Progenitor cell of endocrine pancreas (in vitro differentiated cells): ENCODE data around the gene PRUNE2. TPM values are rescaled to one million over a fixed set of nuclear protein-coding genes. Genes with fewer than 3 reads are reported as not detected.
A peak's percentile ranks its signal among the peaks of the same experiment; 100 is the strongest.

Experiments
- DNase-seq: peaks from one replicate; pipeline ENCODE4 v3.0.0; 2021; ENCODE audit warnings: low spot score; ENCODE audit not compliant: unreplicated experiment
- H3K27ac Mint-ChIP-seq: 2 replicates; pipeline ENCODE4 v1.8.0; 2021; ENCODE audit warnings: mild to moderate bottlenecking, moderate library complexity, mixed read lengths
- H3K27me3 Mint-ChIP-seq: 2 replicates; pipeline ENCODE4 v1.8.0; 2021; ENCODE audit warnings: mixed read lengths
- H3K36me3 Mint-ChIP-seq: 2 replicates; pipeline ENCODE4 v1.8.0; 2022; ENCODE audit warnings: mixed read lengths; ENCODE audit not compliant: insufficient read depth
- H3K4me1 Mint-ChIP-seq: 2 replicates; pipeline ENCODE4 v1.8.0; 2021; ENCODE audit warnings: low read depth, mixed read lengths
- H3K4me3 Mint-ChIP-seq: 2 replicates; pipeline ENCODE4 v1.8.0; 2021; ENCODE audit warnings: low read depth, mild to moderate bottlenecking, moderate library complexity, mixed read lengths
- H3K9me3 Mint-ChIP-seq: 2 replicates; pipeline ENCODE4 v1.8.0; 2021; ENCODE audit warnings: low read depth, mixed read lengths
- total RNA-seq: library from RNA; stranded (reverse); gene quantifications from 2 replicates; pipeline ENCODE4 v1.2.1, GENCODE V29; 2021
- TF ChIP-seq, protein P1 (sequence below): fragments of 200-600 bp; sonication (generic); IDR thresholded peaks from one replicate; pipeline ENCODE4 v1.5.0; 2021; ENCODE audit warnings: antibody characterized with exemption, mild to moderate bottlenecking; ENCODE audit not compliant: unreplicated experiment

The PRUNE2 gene
- total RNA-seq, 1 donor from 2014 or later = 5.6 TPM

DNA sequence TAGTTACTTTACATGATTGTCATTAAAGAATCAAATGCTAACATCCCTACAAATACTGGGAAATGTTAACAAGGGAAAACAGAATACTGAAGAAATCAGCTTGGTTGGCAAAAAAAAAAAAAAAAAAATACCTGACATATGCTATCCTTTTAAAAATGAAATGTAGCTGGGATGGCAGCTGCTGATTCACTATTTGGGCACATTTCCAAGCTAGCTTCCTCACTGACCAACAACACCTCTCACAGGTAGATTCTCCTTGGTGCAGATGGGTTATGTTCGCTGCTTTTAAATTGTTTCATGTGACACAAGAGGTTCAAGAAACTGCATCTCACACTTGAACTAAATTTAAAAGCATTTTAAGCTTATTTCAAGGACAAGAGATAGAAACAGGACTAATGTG, 6.1 kb upstream of the PRUNE2 start:
- Mint-ChIP-seq H3K4me1 (peaks cover 10% of the 10 kb centered on the region), H3K4me3 (no peak overlapping the region), H3K9me3 (no peaks in the 10 kb centered on the region), H3K27ac (no peak overlapping the region), H3K36me3 (no peaks in the 10 kb centered on the region), H3K27me3 (peaks cover 97% of the 10 kb centered on the region)
- TF ChIP-seq, protein P1, sequence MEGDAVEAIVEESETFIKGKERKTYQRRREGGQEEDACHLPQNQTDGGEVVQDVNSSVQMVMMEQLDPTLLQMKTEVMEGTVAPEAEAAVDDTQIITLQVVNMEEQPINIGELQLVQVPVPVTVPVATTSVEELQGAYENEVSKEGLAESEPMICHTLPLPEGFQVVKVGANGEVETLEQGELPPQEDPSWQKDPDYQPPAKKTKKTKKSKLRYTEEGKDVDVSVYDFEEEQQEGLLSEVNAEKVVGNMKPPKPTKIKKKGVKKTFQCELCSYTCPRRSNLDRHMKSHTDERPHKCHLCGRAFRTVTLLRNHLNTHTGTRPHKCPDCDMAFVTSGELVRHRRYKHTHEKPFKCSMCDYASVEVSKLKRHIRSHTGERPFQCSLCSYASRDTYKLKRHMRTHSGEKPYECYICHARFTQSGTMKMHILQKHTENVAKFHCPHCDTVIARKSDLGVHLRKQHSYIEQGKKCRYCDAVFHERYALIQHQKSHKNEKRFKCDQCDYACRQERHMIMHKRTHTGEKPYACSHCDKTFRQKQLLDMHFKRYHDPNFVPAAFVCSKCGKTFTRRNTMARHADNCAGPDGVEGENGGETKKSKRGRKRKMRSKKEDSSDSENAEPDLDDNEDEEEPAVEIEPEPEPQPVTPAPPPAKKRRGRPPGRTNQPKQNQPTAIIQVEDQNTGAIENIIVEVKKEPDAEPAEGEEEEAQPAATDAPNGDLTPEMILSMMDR = no peak
- no peak for DNase-seq

DNA sequence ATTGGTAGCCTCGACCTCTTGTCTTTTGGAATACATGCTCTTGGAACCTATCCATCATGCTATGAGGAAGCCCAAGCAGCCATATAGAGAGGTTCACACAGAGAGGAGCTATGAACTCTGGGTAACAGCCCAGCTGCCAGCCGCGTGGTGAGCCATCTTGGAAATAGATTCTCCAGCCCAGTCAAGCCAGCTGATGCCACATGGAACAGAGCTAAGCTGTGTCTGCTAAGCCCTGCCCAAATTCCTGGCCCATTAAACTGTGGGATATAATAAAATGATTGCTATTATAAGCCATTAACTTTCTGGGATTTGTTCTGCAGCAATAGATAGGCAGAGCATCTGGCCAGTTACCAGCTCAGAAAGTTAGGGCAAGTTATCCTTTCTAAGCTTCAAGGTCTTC, 4.9 kb upstream of the PRUNE2 start:
- no peaks in the 10 kb centered on the region for H3K9me3 Mint-ChIP-seq
- H3K4me1 Mint-ChIP-seq = peaks cover 4% of the 10 kb centered on the region
- no peak overlapping the region for H3K27ac Mint-ChIP-seq
- TF ChIP-seq, protein P1 = no peak
- no peaks in the 10 kb centered on the region for H3K36me3 Mint-ChIP-seq
- no peak for DNase-seq
- H3K4me3 Mint-ChIP-seq = no peak overlapping the region
- peaks cover 95% of the 10 kb centered on the region for H3K27me3 Mint-ChIP-seq

DNA sequence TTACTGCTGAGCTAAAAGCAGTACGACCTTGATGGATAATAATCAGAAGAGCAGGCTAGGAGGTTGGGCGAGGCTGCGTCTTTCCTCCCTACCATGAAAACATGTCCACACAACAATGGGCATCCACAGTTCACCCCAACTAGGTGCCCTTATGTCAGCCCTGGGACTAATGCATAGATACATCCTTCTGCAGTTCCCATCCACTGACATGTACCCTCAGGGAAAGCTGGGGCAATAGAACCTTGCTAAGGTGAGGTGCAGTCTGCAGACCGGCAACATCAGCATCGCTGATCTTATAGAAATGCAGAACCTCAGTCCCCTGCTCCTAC, 697 bp upstream of the PRUNE2 start:
- TF ChIP-seq, protein P1 = no peak
- peak overlapping the region; percentile 40 for H3K4me3 Mint-ChIP-seq
- H3K9me3 Mint-ChIP-seq = no peaks in the 10 kb centered on the region
- H3K27me3 Mint-ChIP-seq = peaks cover 95% of the 10 kb centered on the region
- no peak overlapping the region for H3K27ac Mint-ChIP-seq
- no peak for DNase-seq
- peaks cover 11% of the 10 kb centered on the region for H3K4me1 Mint-ChIP-seq
- no peaks in the 10 kb centered on the region for H3K36me3 Mint-ChIP-seq

DNA sequence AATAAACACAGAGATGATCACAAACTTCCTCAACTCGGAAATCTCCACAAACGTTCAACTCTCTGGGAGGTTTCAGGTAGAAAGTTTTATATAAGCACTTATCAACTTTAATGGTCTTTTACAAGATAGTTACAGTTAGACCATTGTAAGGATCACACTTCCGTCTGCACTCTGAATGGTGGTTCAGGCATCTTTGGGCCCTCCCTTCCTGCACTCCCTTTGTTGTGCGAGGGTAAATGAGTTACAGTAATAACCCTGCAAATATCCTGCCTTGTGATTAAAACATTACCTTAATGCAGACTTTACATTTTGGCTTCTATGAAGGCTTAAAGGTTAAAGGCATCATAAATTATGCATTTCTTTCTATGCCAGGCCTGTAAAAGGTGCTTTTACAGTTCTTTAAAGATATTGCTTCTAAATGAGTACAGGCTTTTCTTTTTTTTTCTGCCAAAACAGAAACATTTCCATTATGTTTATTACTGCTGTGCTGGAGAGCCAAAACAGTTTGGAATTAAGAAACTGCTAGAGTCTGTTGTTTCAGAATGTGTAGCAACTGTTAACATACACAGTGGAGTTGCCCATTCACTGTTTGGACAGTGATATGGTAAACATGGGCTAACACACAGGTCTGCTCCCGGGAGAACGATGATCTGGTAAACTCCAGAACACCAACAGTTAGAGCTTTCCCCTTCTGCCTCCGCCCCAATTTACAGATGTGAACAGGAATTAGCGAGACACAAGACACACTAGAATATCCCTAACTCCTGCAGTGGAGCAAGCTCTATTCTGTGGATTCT, 1.1 kb downstream of the PRUNE2 start:
- peaks cover 95% of the 10 kb centered on the region for H3K27me3 Mint-ChIP-seq
- H3K9me3 Mint-ChIP-seq = no peaks in the 10 kb centered on the region
- DNase-seq = no peak
- no peak overlapping the region for H3K27ac Mint-ChIP-seq
- H3K4me3 Mint-ChIP-seq = peak overlapping the region; percentile 71
- TF ChIP-seq, protein P1 = no peak
- peaks cover 11% of the 10 kb centered on the region for H3K4me1 Mint-ChIP-seq
- no peaks in the 10 kb centered on the region for H3K36me3 Mint-ChIP-seq

DNA sequence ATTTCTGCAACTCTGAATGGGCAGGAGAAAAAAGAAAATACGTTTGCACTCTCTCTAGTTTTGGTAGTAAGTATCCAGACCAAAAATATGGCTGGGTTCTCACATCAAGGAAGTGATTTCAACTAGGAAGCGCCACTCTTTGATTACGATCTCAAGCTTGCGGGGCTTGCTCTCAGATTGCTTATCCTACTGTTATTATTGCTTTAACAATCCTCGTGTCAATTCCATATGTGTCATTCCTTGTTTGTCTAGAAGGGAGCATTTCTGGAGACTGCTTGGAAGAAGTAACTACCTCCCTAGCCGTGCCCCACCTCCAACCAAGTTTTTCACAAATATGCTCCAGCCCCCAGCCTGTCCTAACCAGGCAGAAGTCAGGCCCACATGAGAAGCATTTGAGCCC, 3.5 kb downstream of the PRUNE2 start:
- TF ChIP-seq, protein P1 = no peak
- peaks cover 93% of the 10 kb centered on the region for H3K27me3 Mint-ChIP-seq
- no peaks in the 10 kb centered on the region for H3K9me3 Mint-ChIP-seq
- no peak overlapping the region for H3K27ac Mint-ChIP-seq
- H3K4me1 Mint-ChIP-seq = peaks cover 11% of the 10 kb centered on the region
- no peaks in the 10 kb centered on the region for H3K36me3 Mint-ChIP-seq
- no peak overlapping the region for H3K4me3 Mint-ChIP-seq
- DNase-seq = no peak
